ENCODE data around the gene RAP1A.
"Not testable (repeated sequence)": the region's sequence is repeated elsewhere in the genome, so short reads cannot be mapped to it uniquely, and the experiment has no call there.

Gene RAP1A

GRCh38 chr1:111598544-111598943 is 21.0 kb upstream of the RAP1A start:
- DNase-seq (ENCODE audit: low spot score), result no peak

GRCh38 chr1:111599781-111600693 is 19.6 kb upstream of the RAP1A start:
- no peak for DNase-seq (ENCODE audit: low spot score)

- no peak for DNase-seq (ENCODE audit: low spot score)
Observed at GRCh38 chr1:111600886-111601386, 18.7 kb upstream of the RAP1A start.

- DNase-seq (ENCODE audit: low spot score), result no peak
Observed at GRCh38 chr1:111602302-111602701, 17.3 kb upstream of the RAP1A start.

GRCh38 chr1:111602974-111603373 is 16.6 kb upstream of the RAP1A start:
- no peak for DNase-seq (ENCODE audit: low spot score)

GRCh38 chr1:111603979-111604378 is 15.6 kb upstream of the RAP1A start:
- no peak for DNase-seq (ENCODE audit: low spot score)

GRCh38 chr1:111604931-111605330 is 14.7 kb upstream of the RAP1A start:
- no peak for DNase-seq (ENCODE audit: low spot score)

- no peak for DNase-seq (ENCODE audit: low spot score)
Observed at GRCh38 chr1:111605576-111605975, 14.0 kb upstream of the RAP1A start.

- not testable (repeated sequence) for DNase-seq (ENCODE audit: low spot score)
Observed at GRCh38 chr1:111606457-111607215, 13.0 kb upstream of the RAP1A start.

GRCh38 chr1:111608528-111608927 is 11.1 kb upstream of the RAP1A start:
- DNase-seq (ENCODE audit: low spot score), result not testable (repeated sequence)

GRCh38 chr1:111611986-111612385 is 7.6 kb upstream of the RAP1A start:
- DNase-seq (ENCODE audit: low spot score), result no peak

GRCh38 chr1:111615870-111616715 is 3.5 kb upstream of the RAP1A start:
- DNase-seq (ENCODE audit: low spot score), result no peak

- no peak for DNase-seq (ENCODE audit: low spot score)
Observed at GRCh38 chr1:111618081-111618480, 1.5 kb upstream of the RAP1A start.

GRCh38 chr1:111618961-111619634 is 491 bp upstream of the RAP1A start:
- no peak for DNase-seq (ENCODE audit: low spot score)

- DNase-seq (ENCODE audit: low spot score), result peak; percentile 74
Observed at GRCh38 chr1:111620441-111620971, 917 bp downstream of the RAP1A start.

GRCh38 chr1:111621050-111621449 is 1.5 kb downstream of the RAP1A start:
- DNase-seq (ENCODE audit: low spot score), result no peak

- no peak for DNase-seq (ENCODE audit: low spot score)
Observed at GRCh38 chr1:111622166-111622565, 2.6 kb downstream of the RAP1A start.

GRCh38 chr1:111624382-111624781 is 4.8 kb downstream of the RAP1A start:
- DNase-seq (ENCODE audit: low spot score), result no peak

GRCh38 chr1:111625276-111625675 is 5.7 kb downstream of the RAP1A start:
- DNase-seq (ENCODE audit: low spot score), result no peak

- DNase-seq (ENCODE audit: low spot score), result no peak
Observed at GRCh38 chr1:111628153-111628552, 8.6 kb downstream of the RAP1A start.

All from ecto neural progenitor cell (in vitro differentiated cells).